Prostate gland (tissue), 2 donors: Measurements from ENCODE around the gene AMHR2.

Experiments
- POLR2A ChIP-seq: fragments of 450-650 bp; IDR thresholded peaks from one replicate; pipeline ENCODE4 v1.6.1; 2016; ENCODE audit warnings: antibody characterized with exemption, mild to moderate bottlenecking
- POLR2AphosphoS5 ChIP-seq: sonication (generic); formaldehyde crosslinking; IDR thresholded peaks from one replicate; pipeline ENCODE4 v1.6.1; 2017; ENCODE audit warnings: antibody characterized with exemption
- TF ChIP-seq, protein P1 (sequence below), 4 experiments: fragments of 200-600 bp in 2 of 4; fragments of 450-650 bp in 2 of 4; sonication (generic) in 2 of 4; IDR thresholded peaks; 1 replicate in 3 of 4; 2 replicates in 1 of 4; pipeline ENCODE4 v1.5.1; 2016 to 2019; ENCODE audit warnings: antibody characterized with exemption in 4 of 4, mild to moderate bottlenecking in 2 of 4, moderate library complexity in 2 of 4

GRCh38 chr12:53425515-53426150 is 2.0 kb downstream of the AMHR2 start:
- TF ChIP-seq, protein P1, sequence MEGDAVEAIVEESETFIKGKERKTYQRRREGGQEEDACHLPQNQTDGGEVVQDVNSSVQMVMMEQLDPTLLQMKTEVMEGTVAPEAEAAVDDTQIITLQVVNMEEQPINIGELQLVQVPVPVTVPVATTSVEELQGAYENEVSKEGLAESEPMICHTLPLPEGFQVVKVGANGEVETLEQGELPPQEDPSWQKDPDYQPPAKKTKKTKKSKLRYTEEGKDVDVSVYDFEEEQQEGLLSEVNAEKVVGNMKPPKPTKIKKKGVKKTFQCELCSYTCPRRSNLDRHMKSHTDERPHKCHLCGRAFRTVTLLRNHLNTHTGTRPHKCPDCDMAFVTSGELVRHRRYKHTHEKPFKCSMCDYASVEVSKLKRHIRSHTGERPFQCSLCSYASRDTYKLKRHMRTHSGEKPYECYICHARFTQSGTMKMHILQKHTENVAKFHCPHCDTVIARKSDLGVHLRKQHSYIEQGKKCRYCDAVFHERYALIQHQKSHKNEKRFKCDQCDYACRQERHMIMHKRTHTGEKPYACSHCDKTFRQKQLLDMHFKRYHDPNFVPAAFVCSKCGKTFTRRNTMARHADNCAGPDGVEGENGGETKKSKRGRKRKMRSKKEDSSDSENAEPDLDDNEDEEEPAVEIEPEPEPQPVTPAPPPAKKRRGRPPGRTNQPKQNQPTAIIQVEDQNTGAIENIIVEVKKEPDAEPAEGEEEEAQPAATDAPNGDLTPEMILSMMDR (IDR thresholded peaks at IDR 0.05): no peak
- TF ChIP-seq POLR2A (no peak), POLR2AphosphoS5 (no peak)
